Stimulated activated CD4-positive, alpha-beta T cell treated with anti-CD3 and anti-CD28 coated beads, Interleukin-12 subunit alpha, Interleukin-12 subunit beta, amount 100 ng/mL, for 4 hours (primary cell): Measurements from ENCODE around the gene ARHGAP10.

Source experiments
- DNase-seq: peaks from one replicate; pipeline ENCODE4 v3.0.0-alpha.2; 2020

ARHGAP10 gene

GRCh38 chr4:147829401-147830101 is 97.7 kb downstream of the ARHGAP10 start:
- DNase-seq = no peak

- DNase-seq = no peak
Observed at GRCh38 chr4:147830102-147830463, 98.2 kb downstream of the ARHGAP10 start.

GRCh38 chr4:147830987-147831386 is 99.1 kb downstream of the ARHGAP10 start:
- no peak for DNase-seq

GRCh38 chr4:147831551-147832171 is 99.8 kb downstream of the ARHGAP10 start:
- DNase-seq = no peak

- no peak for DNase-seq
Observed at GRCh38 chr4:147833254-147833653, 101.4 kb downstream of the ARHGAP10 start.

- DNase-seq = no peak
Observed at GRCh38 chr4:147833741-147834140, 101.9 kb downstream of the ARHGAP10 start.

GRCh38 chr4:147834480-147834879 is 102.6 kb downstream of the ARHGAP10 start:
- no peak for DNase-seq

- DNase-seq = no peak
Observed at GRCh38 chr4:147836807-147837206, 104.9 kb downstream of the ARHGAP10 start.

GRCh38 chr4:147837435-147837834 is 105.5 kb downstream of the ARHGAP10 start:
- DNase-seq = no peak

GRCh38 chr4:147837854-147838253 is 106.0 kb downstream of the ARHGAP10 start:
- no peak for DNase-seq

- no peak for DNase-seq
Observed at GRCh38 chr4:147839200-147839599, 107.3 kb downstream of the ARHGAP10 start.

- no peak for DNase-seq
Observed at GRCh38 chr4:147839663-147840062, 107.8 kb downstream of the ARHGAP10 start.

- DNase-seq = no peak
Observed at GRCh38 chr4:147840838-147841738, 109.2 kb downstream of the ARHGAP10 start.

GRCh38 chr4:147842573-147842972 is 110.7 kb downstream of the ARHGAP10 start:
- DNase-seq = no peak

- DNase-seq = no peak
Observed at GRCh38 chr4:147843162-147843561, 111.3 kb downstream of the ARHGAP10 start.

- DNase-seq = no peak
Observed at GRCh38 chr4:147844781-147845180, 112.9 kb downstream of the ARHGAP10 start.

- no peak for DNase-seq
Observed at GRCh38 chr4:147846318-147847155, 114.6 kb downstream of the ARHGAP10 start.

GRCh38 chr4:147847751-147848590 is 116.1 kb downstream of the ARHGAP10 start:
- no peak for DNase-seq

- no peak for DNase-seq
Observed at GRCh38 chr4:147848634-147849033, 116.7 kb downstream of the ARHGAP10 start.

- DNase-seq = no peak
Observed at GRCh38 chr4:147851135-147851534, 119.2 kb downstream of the ARHGAP10 start.

- DNase-seq = no peak
Observed at GRCh38 chr4:147853706-147854105, 121.8 kb downstream of the ARHGAP10 start.

- no peak for DNase-seq
Observed at GRCh38 chr4:147854154-147854553, 122.3 kb downstream of the ARHGAP10 start.
